Lung (tissue), 12 donors: ENCODE measurements around the gene BRMS1L. TPM values are rescaled to one million over a fixed set of nuclear protein-coding genes. Genes with fewer than 3 reads are reported as not detected.

Experiments used
- ATAC-seq: fragments of 200-7000 bp; cut with Tn5 transposase; one replicate; pipeline ENCODE4 v1.9.1; 2020; ENCODE audit warnings: moderate number of reproducible peaks; ENCODE audit not compliant: insufficient read depth, low FRiP score
- DNase-seq, 3 donors: peaks; one replicate each; pipeline ENCODE4 v3.0.0-alpha.2; 2013 to 2017
- H3K27ac ChIP-seq, 2 donors: one replicate each; pipeline ENCODE4 v1.5.1; 2013; ENCODE audit warnings: mild to moderate bottlenecking in 2 of 2, moderate library complexity in 2 of 2, control low read depth in 1 of 2, inconsistent platforms in 1 of 2, low read depth in 1 of 2, low read length in 1 of 2
- H3K27me3 ChIP-seq, 3 donors: one replicate each; pipeline ENCODE4 v1.5.1; 2013; ENCODE audit warnings: low read length in 2 of 3; ENCODE audit not compliant: control insufficient read depth in 3 of 3, insufficient read depth in 3 of 3
- H3K36me3 ChIP-seq, 4 donors: one replicate each; pipeline ENCODE4 v1.5.1; 2013; ENCODE audit warnings: low read length in 4 of 4, mild to moderate bottlenecking in 1 of 4, moderate library complexity in 1 of 4; ENCODE audit not compliant: control insufficient read depth in 4 of 4, insufficient read depth in 4 of 4
- H3K4me1 ChIP-seq, 5 donors: one replicate each; pipeline ENCODE4 v1.5.1; 2013; ENCODE audit warnings: low read length in 5 of 5, mild to moderate bottlenecking in 2 of 5, moderate library complexity in 1 of 5; ENCODE audit not compliant: control insufficient read depth in 5 of 5, insufficient read depth in 5 of 5
- H3K4me3 ChIP-seq: one replicate; pipeline ENCODE4 v1.5.1; 2013; ENCODE audit warnings: mild to moderate bottlenecking, control low read depth, moderate library complexity
- H3K9ac ChIP-seq, 2 donors: one replicate each; pipeline ENCODE4 v1.5.1; 2013; ENCODE audit warnings: low read length in 2 of 2, control low read depth in 1 of 2; ENCODE audit not compliant: insufficient read depth in 1 of 2
- H3K9me3 ChIP-seq, 4 donors: one replicate each; pipeline ENCODE4 v1.5.1; 2013; ENCODE audit warnings: low read length in 3 of 4, mild to moderate bottlenecking in 1 of 4, moderate library complexity in 1 of 4; ENCODE audit not compliant: control insufficient read depth in 4 of 4, insufficient read depth in 3 of 4
- WGBS, 2 donors: extraction: QIAGEN DNeasy Blood & Tissue Kit; methylation state at CpG; one replicate each; pipeline ENCODE4 v1.1.7; 2013; 5-methylcytosine and 5-hydroxymethylcytosine counted together
- polyA plus RNA-seq, 2 donors: library from polyadenylated mRNA; stranded (reverse); fragments of 200-250 nt; gene quantifications; one replicate each; pipeline ENCODE4 v1.2.1, GENCODE V29; 2013
- total RNA-seq, 2 donors: library from RNA; depleted of rRNA in 1 of 2; stranded (reverse); fragments of >200 nt in 1 of 2; gene quantifications; one replicate each; pipeline ENCODE4 v1.2.1, GENCODE V29; 2014 to 2021
- TF ChIP-seq, protein P1 (sequence below): IDR thresholded peaks from 2 replicates; pipeline ENCODE4 v1.5.1; 2012; ENCODE audit warnings: mild to moderate bottlenecking; ENCODE audit errors: control extremely low read depth, extremely low read depth
- donor health status: control.
- donor health status: control.
- donor health status: Bipolar disorder and iron deficiency.
- donor health status: healthy.
- donor health status: DM: yes; HTN: yes; CAD: no.

The BRMS1L gene
- total and polyA plus RNA-seq, 4 donors, result 5.0 to 17.4 (median 6.3) TPM

DNA sequence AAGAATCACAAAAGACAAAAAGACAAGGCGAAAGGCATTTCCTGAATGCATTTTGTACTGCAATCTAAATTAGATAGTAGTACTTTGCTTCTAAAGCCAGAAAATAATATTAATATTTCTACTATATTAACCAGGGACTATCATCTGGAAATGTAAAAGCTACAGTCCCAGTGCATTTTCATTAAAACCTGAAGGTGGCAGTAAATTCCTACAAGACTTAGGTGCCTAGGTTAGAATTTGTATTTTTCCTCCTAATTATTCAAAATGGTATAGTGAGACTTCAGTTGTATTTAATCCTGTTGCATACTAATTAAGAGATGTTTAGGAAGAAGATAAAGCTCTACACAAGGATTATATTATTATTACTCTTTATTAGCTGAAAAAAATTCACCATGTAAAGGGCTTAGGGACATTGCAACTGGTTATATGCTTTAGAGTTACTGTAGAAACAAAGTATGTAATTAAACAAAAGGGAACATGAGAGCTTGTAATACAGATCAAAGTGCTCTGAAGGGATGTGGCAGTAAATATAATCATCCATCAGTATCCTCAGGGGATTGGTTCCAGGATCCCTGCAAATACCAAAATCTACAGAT is 53.6 kb downstream of the BRMS1L start:
- TF ChIP-seq, protein P1, sequence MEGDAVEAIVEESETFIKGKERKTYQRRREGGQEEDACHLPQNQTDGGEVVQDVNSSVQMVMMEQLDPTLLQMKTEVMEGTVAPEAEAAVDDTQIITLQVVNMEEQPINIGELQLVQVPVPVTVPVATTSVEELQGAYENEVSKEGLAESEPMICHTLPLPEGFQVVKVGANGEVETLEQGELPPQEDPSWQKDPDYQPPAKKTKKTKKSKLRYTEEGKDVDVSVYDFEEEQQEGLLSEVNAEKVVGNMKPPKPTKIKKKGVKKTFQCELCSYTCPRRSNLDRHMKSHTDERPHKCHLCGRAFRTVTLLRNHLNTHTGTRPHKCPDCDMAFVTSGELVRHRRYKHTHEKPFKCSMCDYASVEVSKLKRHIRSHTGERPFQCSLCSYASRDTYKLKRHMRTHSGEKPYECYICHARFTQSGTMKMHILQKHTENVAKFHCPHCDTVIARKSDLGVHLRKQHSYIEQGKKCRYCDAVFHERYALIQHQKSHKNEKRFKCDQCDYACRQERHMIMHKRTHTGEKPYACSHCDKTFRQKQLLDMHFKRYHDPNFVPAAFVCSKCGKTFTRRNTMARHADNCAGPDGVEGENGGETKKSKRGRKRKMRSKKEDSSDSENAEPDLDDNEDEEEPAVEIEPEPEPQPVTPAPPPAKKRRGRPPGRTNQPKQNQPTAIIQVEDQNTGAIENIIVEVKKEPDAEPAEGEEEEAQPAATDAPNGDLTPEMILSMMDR, result no peak
- WGBS, 2 donors, result 72 to 74% methylated on average over 1 of the region's 1 CpG
- ATAC-seq (no peak), DNase-seq (peak in 2 of 3 donors; percentile 27 to 34)
- H3K36me3 ChIP-seq, result peaks cover 0 to 4% (median 0%) of the 10 kb centered on the region in 4 donors
- H3K4me1 ChIP-seq, result peaks cover 0 to 5% (median 1%) of the 10 kb centered on the region in 5 donors
- no peak overlapping the region for H3K27ac ChIP-seq
- no peaks in the 10 kb centered on the region for H3K9me3 ChIP-seq
- H3K27me3 ChIP-seq, result no peaks in the 10 kb centered on the region
- no peak overlapping the region for H3K9ac ChIP-seq
- H3K4me3 ChIP-seq, result no peak overlapping the region

DNA sequence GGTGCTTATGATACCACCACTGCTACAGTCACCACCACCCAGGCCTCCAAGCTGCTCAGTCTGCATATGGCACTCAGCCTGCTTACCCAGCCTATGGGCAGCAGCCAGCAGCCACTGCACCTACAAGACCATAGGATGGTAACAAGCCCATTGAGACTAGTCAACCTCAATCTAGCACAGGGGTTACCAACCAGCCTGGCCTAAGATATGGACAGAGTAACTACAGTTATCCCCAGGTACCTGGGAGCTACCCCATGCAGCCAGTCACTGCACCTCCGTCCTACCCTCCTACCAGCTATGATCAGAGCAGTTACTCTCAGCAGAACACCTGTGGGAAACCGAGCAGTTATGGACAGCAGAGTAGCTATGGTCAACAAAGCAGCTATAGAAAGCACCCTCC is 55.1 kb downstream of the BRMS1L start:
- no peak overlapping the region for H3K4me3 ChIP-seq
- TF ChIP-seq, protein P1, result no peak
- no peaks in the 10 kb centered on the region for H3K9me3 ChIP-seq
- no peak for DNase-seq
- no peaks in the 10 kb centered on the region for H3K27me3 ChIP-seq
- peaks cover 0 to 5% (median 1%) of the 10 kb centered on the region in 5 donors for H3K4me1 ChIP-seq
- no peak for ATAC-seq
- no peaks in the 10 kb centered on the region for H3K36me3 ChIP-seq
- no peak overlapping the region for H3K9ac ChIP-seq
- WGBS, 2 donors, result 90 to 92% methylated on average over 2 of the region's 2 CpGs
- H3K27ac ChIP-seq, result no peak overlapping the region

DNA sequence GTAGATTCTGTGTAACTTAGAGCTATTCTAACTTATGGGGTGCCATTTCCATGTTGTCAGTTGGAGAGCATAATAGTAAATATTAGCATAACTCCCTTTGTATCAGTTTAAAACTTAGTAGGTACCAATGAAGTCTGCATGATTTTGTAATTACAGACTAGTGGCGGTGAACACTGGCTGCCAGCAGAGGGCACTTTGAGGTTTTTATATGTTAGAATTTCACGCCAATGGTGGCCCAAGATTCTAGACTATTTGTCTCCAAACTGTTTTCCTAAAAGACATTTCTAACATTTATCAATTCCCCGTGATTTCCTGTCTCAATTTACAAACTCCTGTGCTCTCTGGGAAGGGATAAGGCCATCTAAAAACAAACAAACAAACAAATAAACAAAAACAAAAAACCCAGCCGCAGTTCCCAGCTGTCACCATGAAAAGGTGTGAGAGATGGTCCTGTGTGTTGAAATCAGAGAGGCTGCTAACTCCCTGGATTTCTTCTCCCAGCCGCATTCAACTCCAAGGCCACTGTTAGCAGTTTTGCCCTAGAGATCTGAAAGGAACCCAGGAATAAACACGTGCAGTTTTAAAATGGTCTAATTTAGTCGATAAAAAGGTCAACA is 57.6 kb downstream of the BRMS1L start:
- DNase-seq, result peak; percentile 19 to 62 (median 39)
- TF ChIP-seq, protein P1, result peak; percentile 19
- WGBS, 2 donors, result 46 to 54% methylated on average over 7 of the region's 7 CpGs
- Histone ChIP-seq H3K4me3 (no peak overlapping the region), H3K27me3 (no peaks in the 10 kb centered on the region), H3K27ac (no peak overlapping the region), H3K9ac (peak overlapping the region in 1 of 2 donors; percentile 11), H3K9me3 (no peaks in the 10 kb centered on the region), H3K36me3 (no peaks in the 10 kb centered on the region), H3K4me1 (peaks cover 0 to 1% (median 0%) of the 10 kb centered on the region in 5 donors)
- peak; percentile 34 for ATAC-seq
